Prostate gland (tissue), 2 donors: ENCODE measurements around the gene CLEC2D. TPM values are rescaled to one million over a fixed set of nuclear protein-coding genes. Genes with fewer than 3 reads are reported as not detected.
"Not testable (repeated sequence)": the region's sequence is repeated elsewhere in the genome, so short reads cannot be mapped to it uniquely, and the experiment has no call there.

Source experiments
- DNase-seq: peaks from one replicate; pipeline ENCODE4 v3.0.0-alpha.2; 2019; ENCODE audit warnings: low spot score
- H3K27ac ChIP-seq, 2 donors: fragments of 200-600 bp; sonication (generic); 2 replicates each; pipeline ENCODE4 v1.5.1; 2017 to 2019
- H3K27me3 ChIP-seq: fragments of 200-600 bp; sonication (generic); replicated peaks from 2 replicates; pipeline ENCODE4 v1.5.1; 2019; ENCODE audit not compliant: insufficient read depth
- H3K36me3 ChIP-seq, 2 donors: fragments of 200-600 bp; sonication (generic); 1 replicate in 1 of 2; 2 replicates in 1 of 2; pipeline versions ENCODE4 v1.5.1 to v1.8.1; 2017 to 2019
- H3K4me1 ChIP-seq: fragments of 200-600 bp; sonication (generic); replicated peaks from 2 replicates; pipeline ENCODE4 v1.5.1; 2019
- H3K4me3 ChIP-seq, 2 donors: fragments of 200-600 bp; sonication (generic); 2 replicates each; pipeline ENCODE4 v1.5.1; 2017 to 2019
- H3K9me3 ChIP-seq: fragments of 200-600 bp; sonication (generic); 2 replicates; pipeline ENCODE4 v1.5.1; 2017
- POLR2A ChIP-seq: fragments of 450-650 bp; IDR thresholded peaks from one replicate; pipeline ENCODE4 v1.6.1; 2016; ENCODE audit warnings: antibody characterized with exemption, mild to moderate bottlenecking
- POLR2AphosphoS5 ChIP-seq: sonication (generic); formaldehyde crosslinking; IDR thresholded peaks from one replicate; pipeline ENCODE4 v1.6.1; 2017; ENCODE audit warnings: antibody characterized with exemption
- WGBS: methylation state at CpG from one replicate; pipeline ENCODE4 v1.1.5; 2018; 5-methylcytosine and 5-hydroxymethylcytosine counted together
- intact Hi-C: fragments of 100-400 bp; cut with DNase I; formaldehyde crosslinking; loops from one replicate; pipeline ENCODE4 v1.14.2; 2022
- total RNA-seq, 2 donors: library from RNA; depleted of rRNA; stranded (reverse); fragments of >200 nt; gene quantifications; one replicate each; pipeline ENCODE4 v1.1.0, GENCODE V29; 2016
- TF ChIP-seq, protein P1 (sequence below), 4 experiments: fragments of 200-600 bp in 2 of 4; fragments of 450-650 bp in 2 of 4; sonication (generic) in 2 of 4; IDR thresholded peaks; 1 replicate in 3 of 4; 2 replicates in 1 of 4; pipeline ENCODE4 v1.5.1; 2016 to 2019; ENCODE audit warnings: antibody characterized with exemption in 4 of 4, mild to moderate bottlenecking in 2 of 4, moderate library complexity in 2 of 4

The CLEC2D gene
- total RNA-seq, 2 donors from 2014 or later: 4.1 to 19.9 TPM

DNA sequence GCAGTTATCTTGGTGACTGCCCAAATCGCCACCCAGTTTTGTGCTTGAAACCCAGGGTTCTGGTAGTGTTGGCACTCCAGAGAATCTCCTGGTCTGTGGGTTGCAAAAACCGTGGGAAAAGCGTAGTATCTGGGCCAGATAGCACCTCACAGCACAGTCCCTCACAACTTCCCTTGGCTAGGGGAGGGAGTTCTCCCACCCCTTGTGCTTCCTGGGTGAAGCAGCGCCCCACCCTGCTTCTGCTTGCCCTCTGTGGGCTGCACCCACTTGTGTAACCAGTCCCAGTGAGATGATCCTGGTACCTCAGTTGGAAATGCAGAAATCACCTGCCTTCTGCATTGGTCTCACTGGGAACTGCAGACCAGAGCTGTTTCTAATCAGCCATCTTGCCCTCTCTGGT, 16.4 kb downstream of the CLEC2D start:
- peaks cover 0 to 3% of the 10 kb centered on the region in 2 donors for H3K36me3 ChIP-seq
- no peaks in the 10 kb centered on the region for H3K4me1 ChIP-seq
- no peak overlapping the region for H3K27ac ChIP-seq
- 100% methylated on average over 4 of the region's 4 CpGs for whole genome bisulfite sequencing
- no peak for DNase-seq
- no peaks in the 10 kb centered on the region for H3K9me3 ChIP-seq
- H3K4me3 ChIP-seq: no peak overlapping the region
- TF ChIP-seq POLR2A (no peak), POLR2AphosphoS5 (no peak)
- intact Hi-C loops: no loop called here
- no peaks in the 10 kb centered on the region for H3K27me3 ChIP-seq

- intact Hi-C loops: no loop called here
Observed at GRCh38 chr12:9687228-9687627, 17.7 kb downstream of the CLEC2D start.

GRCh38 chr12:9692909-9693308, 23.4 kb downstream of the CLEC2D start:
- DNase-seq: no peak
- Histone ChIP-seq H3K9me3 (no peaks in the 10 kb centered on the region), H3K4me1 (no peaks in the 10 kb centered on the region), H3K27me3 (no peaks in the 10 kb centered on the region), H3K4me3 (no peak overlapping the region), H3K27ac (no peak overlapping the region), H3K36me3 (peaks cover 0 to 3% of the 10 kb centered on the region in 2 donors)
- intact Hi-C loops: no loop called here
- whole genome bisulfite sequencing: 90% methylated on average over 1 of the region's 1 CpG
- TF ChIP-seq, protein P1, sequence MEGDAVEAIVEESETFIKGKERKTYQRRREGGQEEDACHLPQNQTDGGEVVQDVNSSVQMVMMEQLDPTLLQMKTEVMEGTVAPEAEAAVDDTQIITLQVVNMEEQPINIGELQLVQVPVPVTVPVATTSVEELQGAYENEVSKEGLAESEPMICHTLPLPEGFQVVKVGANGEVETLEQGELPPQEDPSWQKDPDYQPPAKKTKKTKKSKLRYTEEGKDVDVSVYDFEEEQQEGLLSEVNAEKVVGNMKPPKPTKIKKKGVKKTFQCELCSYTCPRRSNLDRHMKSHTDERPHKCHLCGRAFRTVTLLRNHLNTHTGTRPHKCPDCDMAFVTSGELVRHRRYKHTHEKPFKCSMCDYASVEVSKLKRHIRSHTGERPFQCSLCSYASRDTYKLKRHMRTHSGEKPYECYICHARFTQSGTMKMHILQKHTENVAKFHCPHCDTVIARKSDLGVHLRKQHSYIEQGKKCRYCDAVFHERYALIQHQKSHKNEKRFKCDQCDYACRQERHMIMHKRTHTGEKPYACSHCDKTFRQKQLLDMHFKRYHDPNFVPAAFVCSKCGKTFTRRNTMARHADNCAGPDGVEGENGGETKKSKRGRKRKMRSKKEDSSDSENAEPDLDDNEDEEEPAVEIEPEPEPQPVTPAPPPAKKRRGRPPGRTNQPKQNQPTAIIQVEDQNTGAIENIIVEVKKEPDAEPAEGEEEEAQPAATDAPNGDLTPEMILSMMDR (IDR thresholded peaks at IDR 0.05): no peak
- no peak for TF ChIP-seq POLR2A
- no peak for TF ChIP-seq POLR2AphosphoS5

More at GRCh38 chr12:9687228-9687627, 17.7 kb downstream of the CLEC2D start:
- Histone ChIP-seq H3K27me3 (no peaks in the 10 kb centered on the region), H3K4me3 (no peak overlapping the region), H3K36me3 (peaks cover 0 to 3% of the 10 kb centered on the region in 2 donors), H3K9me3 (no peaks in the 10 kb centered on the region), H3K4me1 (no peaks in the 10 kb centered on the region), H3K27ac (no peak overlapping the region)
- no peak for DNase-seq
- WGBS: 90% methylated on average over 1 of the region's 1 CpG
- TF ChIP-seq, protein P1 (IDR thresholded peaks at IDR 0.05): no peak
- no peak for TF ChIP-seq POLR2AphosphoS5
- no peak for TF ChIP-seq POLR2A

DNA sequence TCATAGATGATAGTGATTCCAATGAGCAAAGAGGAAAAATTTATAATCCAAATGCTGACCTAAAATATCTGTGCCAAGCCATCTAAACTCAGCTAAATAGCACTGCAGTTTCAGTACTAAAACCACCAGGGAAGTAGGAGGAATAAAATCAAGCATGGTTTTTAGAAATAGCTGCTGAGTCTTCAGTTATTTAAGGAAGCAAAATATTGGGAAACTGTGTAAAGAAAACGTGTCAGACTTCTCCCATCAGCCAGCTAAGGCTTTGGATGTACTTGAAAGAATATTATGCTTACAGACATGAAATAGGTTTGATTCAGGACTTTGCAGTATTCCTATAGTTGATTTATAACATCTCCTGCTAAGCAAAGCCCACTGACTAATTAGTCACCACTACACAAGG, 24.7 kb downstream of the CLEC2D start:
- TF ChIP-seq POLR2A (no peak), POLR2AphosphoS5 (no peak)
- TF ChIP-seq, protein P1 (IDR thresholded peaks at IDR 0.05): no peak
- no peak overlapping the region for H3K4me3 ChIP-seq
- intact Hi-C loops: no loop called here
- no peak overlapping the region for H3K27ac ChIP-seq
- no peaks in the 10 kb centered on the region for H3K9me3 ChIP-seq
- DNase-seq: no peak
- no peaks in the 10 kb centered on the region for H3K36me3 ChIP-seq
- H3K4me1 ChIP-seq: no peaks in the 10 kb centered on the region
- no peaks in the 10 kb centered on the region for H3K27me3 ChIP-seq
- 69% methylated on average over 1 of the region's 1 CpG for WGBS

- H3K27ac ChIP-seq, H3K27me3 ChIP-seq, DNase-seq, H3K4me1 ChIP-seq, H3K36me3 ChIP-seq, H3K9me3 ChIP-seq, H3K4me3 ChIP-seq, intact Hi-C loops: not testable (repeated sequence)
- WGBS: 95% methylated on average over 9 of the region's 9 CpGs
Observed at GRCh38 chr12:9695150-9695549, 25.6 kb downstream of the CLEC2D start.

GRCh38 chr12:9695661-9696060, 26.1 kb downstream of the CLEC2D start:
- H3K4me3 ChIP-seq: not testable (repeated sequence)
- WGBS: 93% methylated on average over 3 of the region's 3 CpGs

More at GRCh38 chr12:9695661-9696060, 26.1 kb downstream of the CLEC2D start:
- H3K27me3 ChIP-seq, H3K4me1 ChIP-seq, intact Hi-C loops, H3K27ac ChIP-seq, H3K36me3 ChIP-seq, DNase-seq, H3K9me3 ChIP-seq: not testable (repeated sequence)
